ENCODE results near the gene KLHL21. TPM values are rescaled to one million over a fixed set of nuclear protein-coding genes. Genes with fewer than 3 reads are reported as not detected.
A peak's percentile ranks its signal among the peaks of the same experiment; 100 is the strongest.

Gene KLHL21
- total RNA-seq, 1 experiment from 2014 or later, result 21.6 TPM

- DNase-seq, result no peak
- POLR2A ChIA-PET, result interaction anchor here (0.6 kb wide), 1 partner anchor 14 kb away, joined by 3 read pairs; no protein-coding TSS in a partner anchor
- BruUV-seq (replicated peaks), result no TSS peak
Observed at GRCh38 chr1:6614929-6615785, 12.5 kb upstream of the KLHL21 start.

DNA sequence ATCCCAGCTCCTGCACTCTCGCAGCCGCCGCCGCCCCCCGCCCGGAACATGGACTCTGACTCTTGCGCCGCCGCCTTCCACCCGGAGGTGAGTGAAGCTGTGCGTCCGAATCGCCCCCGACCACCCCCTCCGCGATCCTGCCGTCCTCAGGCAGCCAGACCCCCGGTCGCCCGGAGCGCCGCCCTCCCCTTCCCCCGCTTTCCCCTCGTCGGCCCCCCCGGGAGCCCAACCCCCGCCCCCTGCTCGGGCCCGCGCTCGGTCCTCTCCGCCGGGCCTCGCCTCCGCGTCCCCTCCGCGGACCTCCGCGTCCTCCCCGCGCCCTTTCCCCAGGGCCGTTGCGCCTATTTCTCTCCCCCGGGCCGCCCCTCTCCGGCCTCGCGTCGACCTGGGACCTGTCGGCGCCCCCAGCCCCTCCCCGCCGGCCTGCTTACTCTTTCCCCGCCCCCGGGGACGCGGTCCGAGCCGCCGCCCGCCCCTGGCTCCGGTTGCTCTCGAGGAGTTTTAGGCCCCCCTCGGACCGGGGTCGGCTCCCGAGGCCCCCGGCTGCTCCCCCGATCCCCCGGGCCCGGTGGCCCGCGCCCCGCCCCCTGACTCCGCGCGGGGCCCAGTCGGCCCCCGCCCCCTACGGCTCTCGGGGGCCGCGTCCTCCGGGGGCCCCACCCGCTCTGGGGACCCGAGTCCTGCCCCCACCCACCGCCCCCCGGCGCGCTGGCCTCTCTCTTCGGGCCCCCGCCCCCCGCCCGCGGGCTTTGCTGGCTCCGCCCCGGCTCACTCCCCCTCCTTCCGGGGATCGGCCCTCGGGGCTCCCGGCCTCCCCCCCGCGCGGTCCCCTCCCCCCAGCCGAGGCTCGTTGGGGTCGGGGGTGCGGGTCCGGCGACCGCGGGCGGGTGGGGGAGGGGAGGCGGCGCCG lies 11.6 kb upstream of the KLHL21 start:
- Histone ChIP-seq H3K27me3 (replicated peaks; ENCODE audit: control insufficient read depth, insufficient read depth, low read length) (no peaks in the 10 kb centered on the region), H3K9me3 (no peaks in the 10 kb centered on the region), H3K4me3 (ENCODE audit: low read depth, low read length) (peak overlapping the region; percentile 76), H3K36me3 (ENCODE audit: control insufficient read depth, insufficient read depth, low read length) (no peaks in the 10 kb centered on the region), H3K4me1 (peaks cover 6% of the 10 kb centered on the region; the same call in 1 of the 2 replicates)
- intact Hi-C loops (cut with micrococcal nuclease; ENCODE audit: unreplicated experiment), result no loop called here
- Mint-ChIP-seq H3K9me3 (ENCODE audit: unreplicated experiment) (no peaks in the 10 kb centered on the region), H3K4me1 (ENCODE audit: low read depth, unreplicated experiment) (peaks cover 6% of the 10 kb centered on the region), H3K27me3 (ENCODE audit: insufficient read depth, unreplicated experiment) (no peaks in the 10 kb centered on the region), H3K36me3 (ENCODE audit: insufficient read depth, unreplicated experiment) (peaks cover 17% of the 10 kb centered on the region), H3K27ac (ENCODE audit: unreplicated experiment) (no peak overlapping the region), H3K4me3 (ENCODE audit: unreplicated experiment) (peak overlapping the region; percentile 93)
- ChIA-PET POLR2A (no interaction called here), CTCF (interaction anchor here (0.6 kb wide), 2 partner anchors 16 to 87 kb away, joined by 4 to 8 read pairs; partner anchors contain the start of gene DNAJC11)
- no peak for TF ChIP-seq CTCF (IDR thresholded peaks at IDR 0.05; ENCODE audit: insufficient read depth in 1 of 2, low read depth in 1 of 2, low read length in 1 of 2, severe bottlenecking in 1 of 2, unreplicated experiment in 1 of 2)
- DNase-seq, result peak; percentile 50 to 60
- BruUV-seq (replicated peaks), result no TSS peak

More at GRCh38 chr1:6614929-6615785, 12.5 kb upstream of the KLHL21 start:
- H3K27me3 Mint-ChIP-seq (ENCODE audit: insufficient read depth, unreplicated experiment), result no peaks in the 10 kb centered on the region
- H3K27me3 ChIP-seq (replicated peaks; ENCODE audit: control insufficient read depth, insufficient read depth, low read length), result no peaks in the 10 kb centered on the region
- peaks cover 25% of the 10 kb centered on the region for H3K36me3 Mint-ChIP-seq (ENCODE audit: insufficient read depth, unreplicated experiment)
- H3K9me3 Mint-ChIP-seq (ENCODE audit: unreplicated experiment), result no peaks in the 10 kb centered on the region
- intact Hi-C loops (cut with micrococcal nuclease; ENCODE audit: unreplicated experiment), result no loop called here
- CTCF ChIA-PET, result no interaction called here
- H3K4me1 Mint-ChIP-seq (ENCODE audit: low read depth, unreplicated experiment), result peaks cover 6% of the 10 kb centered on the region
- peak overlapping the region; percentile 76 for H3K4me3 ChIP-seq (ENCODE audit: low read depth, low read length)
- H3K4me3 Mint-ChIP-seq (ENCODE audit: unreplicated experiment), result peak overlapping the region; percentile 62
- TF ChIP-seq CTCF (IDR thresholded peaks at IDR 0.05; ENCODE audit: insufficient read depth in 1 of 2, low read depth in 1 of 2, low read length in 1 of 2, severe bottlenecking in 1 of 2, unreplicated experiment in 1 of 2), result no peak
- H3K27ac Mint-ChIP-seq (ENCODE audit: unreplicated experiment), result no peak overlapping the region
- H3K9me3 ChIP-seq, result no peaks in the 10 kb centered on the region
- H3K4me1 ChIP-seq, result peaks cover 6% of the 10 kb centered on the region; the same call in 1 of the 2 replicates
- peaks cover under 1% of the 10 kb centered on the region; the same call in 1 of the 2 replicates for H3K36me3 ChIP-seq (ENCODE audit: control insufficient read depth, insufficient read depth, low read length)

Measured in Caco-2 (cell line).